HepG2 (cell line): ENCODE data around the gene IP6K1. TPM values are rescaled to one million over a fixed set of nuclear protein-coding genes. Genes with fewer than 3 reads are reported as not detected.
"Not testable (repeated sequence)": the region's sequence is repeated elsewhere in the genome, so short reads cannot be mapped to it uniquely, and the experiment has no call there.

Source experiments
- ATAC-seq: fragments of 200-7000 bp; cut with Tn5 transposase; 3 replicates; pipeline ENCODE4 v1.9.1; 2020; ENCODE audit warnings: mild to moderate bottlenecking, moderate library complexity
- BruUV-seq: library from RNA; stranded (reverse); fragments of 400-500 nt; replicated peaks from 2 replicates; lab custom pipeline; 2021; lab: Mats Ljungman, UMichigan
- CTCF ChIA-PET: fragments of 300-600 bp; formaldehyde crosslinking; extraction: SDS; loops from one replicate; lab custom pipeline; 2021; ENCODE audit warnings: low total read pairs, inconsistent platforms, low intra/inter-chr PET ratio; lab: Yijun Ruan, JAX
- POLR2A ChIA-PET: fragments of 350-600 bp; sonication (Branson Sonifier 250); formaldehyde crosslinking; loops from one replicate; lab custom pipeline; 2020; ENCODE audit warnings: antibody characterized with exemption, inconsistent platforms; lab: Yijun Ruan, JAX
- DNase-seq: peaks from one replicate; pipeline ENCODE4 v3.0.0-alpha.2; 2015; ENCODE audit warnings: low spot score
- FAIRE-seq: peaks from 3 replicates; lab custom pipeline; 2011; peaks lifted over from hg19 to GRCh38; lab: Jason Lieb, UNC
- H2AFZ ChIP-seq: one replicate; pipeline ENCODE4 v1.6.1; 2011; ENCODE audit warnings: low read length, inconsistent platforms
- H3K27ac ChIP-seq: fragments of 300-600 bp; 3 replicates; pipeline ENCODE4 v1.8.0; 2011; ENCODE audit warnings: mixed run types, mild to moderate bottlenecking, mixed read lengths, low read length, inconsistent platforms; ENCODE audit not compliant: insufficient read depth; ENCODE audit errors: extremely low read length
- H3K27me3 ChIP-seq, 2 experiments: fragments of 200-600 bp in 1 of 2; 2 replicates in 1 of 2; 3 replicates in 1 of 2; pipeline versions ENCODE4 v1.6.0 to v1.8.0; 2011; ENCODE audit warnings: low read length in 2 of 2, mild to moderate bottlenecking in 2 of 2, moderate library complexity in 2 of 2, inconsistent platforms in 1 of 2; ENCODE audit not compliant: insufficient read depth in 2 of 2, control insufficient read depth in 1 of 2
- H3K36me3 ChIP-seq, 2 experiments: fragments of 200-600 bp in 1 of 2; replicated peaks in 1 of 2; 2 replicates in 1 of 2; 3 replicates in 1 of 2; pipeline versions ENCODE4 v1.5.1 to v1.8.0; 2011; ENCODE audit warnings: low read length in 2 of 2, inconsistent platforms in 1 of 2; ENCODE audit not compliant: insufficient read depth in 2 of 2, control insufficient read depth in 1 of 2
- H3K4me1 ChIP-seq: 2 replicates; pipeline ENCODE4 v1.5.1; 2012; ENCODE audit warnings: low read length, inconsistent platforms; ENCODE audit not compliant: insufficient read depth
- H3K4me2 ChIP-seq: 2 replicates; pipeline ENCODE4 v1.6.0; 2011; ENCODE audit warnings: low read depth, low read length, inconsistent platforms
- H3K4me3 ChIP-seq, 3 experiments: fragments of 200-600 bp in 1 of 3; sonication (generic), shearing (Covaris generic) in 1 of 3; replicated peaks in 1 of 3; 2 replicates each; pipeline ENCODE4 v1.5.1; 2011 to 2016; ENCODE audit warnings: low read length in 3 of 3, inconsistent platforms in 2 of 3, low read depth in 2 of 3, mild to moderate bottlenecking in 2 of 3, control low read depth in 1 of 3, mixed read lengths in 1 of 3; ENCODE audit not compliant: insufficient read depth in 1 of 3
- H3K79me2 ChIP-seq: one replicate; pipeline ENCODE4 v1.6.1; 2011; ENCODE audit warnings: low read length, inconsistent platforms; ENCODE audit not compliant: insufficient read depth
- H3K9ac ChIP-seq: 2 replicates; pipeline ENCODE4 v1.6.0; 2011; ENCODE audit warnings: mild to moderate bottlenecking, low read depth, low read length, inconsistent platforms; ENCODE audit not compliant: insufficient read depth
- H3K9me3 ChIP-seq: 2 replicates; pipeline ENCODE4 v1.5.1; 2012; ENCODE audit warnings: mild to moderate bottlenecking, low read length
- H4K20me1 ChIP-seq: 2 replicates; pipeline ENCODE4 v1.6.0; 2011; ENCODE audit warnings: inconsistent platforms, mild to moderate bottlenecking, low read length, moderate library complexity; ENCODE audit not compliant: insufficient read depth
- HNF4A ChIP-seq: sonication (generic); formaldehyde crosslinking; IDR thresholded peaks from 2 replicates; pipeline ENCODE4 v1.4.0; 2020; ENCODE audit warnings: missing genetic modification reagents
- NR2F6 ChIP-seq, 2 experiments: IDR thresholded peaks; 2 replicates each; pipeline ENCODE4 v1.6.1; 2016; ENCODE audit warnings: antibody characterized with exemption in 1 of 2, mild to moderate bottlenecking in 1 of 2
- POLR2A ChIP-seq, 2 experiments: IDR thresholded peaks; 2 replicates each; pipeline ENCODE4 v1.6.1; 2011; ENCODE audit warnings: low read depth in 2 of 2, low read length in 2 of 2, mild to moderate bottlenecking in 1 of 2, moderate library complexity in 1 of 2; ENCODE audit not compliant: insufficient read depth in 1 of 2
- RBFOX2 ChIP-seq: fragments of 200-400 bp; formaldehyde crosslinking; IDR thresholded peaks from 2 replicates; pipeline ENCODE4 v1.6.1; 2017; ENCODE audit warnings: low read depth, mild to moderate bottlenecking, low read length
- TRIM24 ChIP-seq: sonication (generic); formaldehyde crosslinking; IDR thresholded peaks from 2 replicates; pipeline ENCODE4 v1.8.0; 2022; ENCODE audit warnings: mild to moderate bottlenecking, missing genetic modification reagents
- ZNF451 ChIP-seq: sonication (generic); formaldehyde crosslinking; IDR thresholded peaks from 2 replicates; pipeline ENCODE4 v1.5.0; 2020; ENCODE audit warnings: mild to moderate bottlenecking, missing genetic modification reagents
- WGBS: methylation state at CpG from one replicate; pipeline ENCODE4 v1.1.6; 2017; ENCODE audit warnings: low lambda C conversion rate; 5-methylcytosine and 5-hydroxymethylcytosine counted together
- in situ Hi-C: cut with HindIII; loops from 2 replicates; pipeline ENCODE4 v1.10.0; 2017; ENCODE audit warnings: low pct_unique_long_range_greater_than_20kb; ENCODE audit not compliant: extremely low pct_ligation_motif_present
- intact Hi-C: fragments of 100-400 bp; cut with micrococcal nuclease; formaldehyde crosslinking; loops from one replicate; pipeline ENCODE4 v1.10.0; 2022; ENCODE audit not compliant: unreplicated experiment
- polyA plus RNA-seq, 8 experiments: library from polyadenylated mRNA; depleted of rRNA in 3 of 8; stranded (reverse) in 7 of 8; unstranded in 1 of 8; fragments of >200 nt; fragmentation: Illumina TruSeq in 4 of 8; extraction: Trizol in 4 of 8; gene quantifications; 2 replicates each; pipeline versions ENCODE4 v1.2.1 to v1.2.3, GENCODE V29; 2011 to 2016; ENCODE audit warnings: low read depth in 4 of 8, missing spikeins in 1 of 8, mixed read lengths in 1 of 8; ENCODE audit not compliant: insufficient read depth in 1 of 8
- total RNA-seq, 5 experiments: library from RNA; depleted of rRNA; stranded (reverse); fragments of >200 nt; fragmentation: Illumina TruSeq; extraction: Trizol; gene quantifications; 2 replicates each; pipeline ENCODE4 v1.2.3, GENCODE V29; 2016; ENCODE audit warnings: low read depth in 1 of 5
- TF ChIP-seq, protein P1 (sequence below): sonication (generic); formaldehyde crosslinking; IDR thresholded peaks from 2 replicates; pipeline ENCODE4 v1.5.0; 2020; ENCODE audit warnings: mild to moderate bottlenecking, missing genetic modification reagents, moderate library complexity

The IP6K1 gene
- total and polyA plus RNA-seq, 2 of the 13 experiments (the other 11 are each of a cell fraction or from before 2014, with no cell fraction given): 17.7 to 29.7 TPM

GRCh38 chr3:49684453-49684852 is 101.9 kb downstream of the IP6K1 start (continued):
- TF ChIP-seq, protein P1, sequence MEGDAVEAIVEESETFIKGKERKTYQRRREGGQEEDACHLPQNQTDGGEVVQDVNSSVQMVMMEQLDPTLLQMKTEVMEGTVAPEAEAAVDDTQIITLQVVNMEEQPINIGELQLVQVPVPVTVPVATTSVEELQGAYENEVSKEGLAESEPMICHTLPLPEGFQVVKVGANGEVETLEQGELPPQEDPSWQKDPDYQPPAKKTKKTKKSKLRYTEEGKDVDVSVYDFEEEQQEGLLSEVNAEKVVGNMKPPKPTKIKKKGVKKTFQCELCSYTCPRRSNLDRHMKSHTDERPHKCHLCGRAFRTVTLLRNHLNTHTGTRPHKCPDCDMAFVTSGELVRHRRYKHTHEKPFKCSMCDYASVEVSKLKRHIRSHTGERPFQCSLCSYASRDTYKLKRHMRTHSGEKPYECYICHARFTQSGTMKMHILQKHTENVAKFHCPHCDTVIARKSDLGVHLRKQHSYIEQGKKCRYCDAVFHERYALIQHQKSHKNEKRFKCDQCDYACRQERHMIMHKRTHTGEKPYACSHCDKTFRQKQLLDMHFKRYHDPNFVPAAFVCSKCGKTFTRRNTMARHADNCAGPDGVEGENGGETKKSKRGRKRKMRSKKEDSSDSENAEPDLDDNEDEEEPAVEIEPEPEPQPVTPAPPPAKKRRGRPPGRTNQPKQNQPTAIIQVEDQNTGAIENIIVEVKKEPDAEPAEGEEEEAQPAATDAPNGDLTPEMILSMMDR: peak; percentile 50
- TF ChIP-seq NR2F6 (IDR thresholded peaks at IDR 0.05): not testable (repeated sequence)
- peak; percentile 19; the same call in 1 of the 2 replicates for TF ChIP-seq NR2F6 (CRISPR knock-in tag; IDR thresholded peaks at IDR 0.05)
- peak in 1 of 2 experiments; percentile 27; a peak in 1 of 4 replicates for TF ChIP-seq POLR2A (IDR thresholded peaks at IDR 0.05; ENCODE audit: insufficient read depth in 1 of 2, low read depth in 2 of 2, low read length in 2 of 2)
- TF ChIP-seq ZNF451 (CRISPR knock-in tag): 0 out of 2 replicates have a peak, but pooled peaks have one; percentile 34
- TF ChIP-seq HNF4A (CRISPR knock-in tag): peak; percentile 66

DNA sequence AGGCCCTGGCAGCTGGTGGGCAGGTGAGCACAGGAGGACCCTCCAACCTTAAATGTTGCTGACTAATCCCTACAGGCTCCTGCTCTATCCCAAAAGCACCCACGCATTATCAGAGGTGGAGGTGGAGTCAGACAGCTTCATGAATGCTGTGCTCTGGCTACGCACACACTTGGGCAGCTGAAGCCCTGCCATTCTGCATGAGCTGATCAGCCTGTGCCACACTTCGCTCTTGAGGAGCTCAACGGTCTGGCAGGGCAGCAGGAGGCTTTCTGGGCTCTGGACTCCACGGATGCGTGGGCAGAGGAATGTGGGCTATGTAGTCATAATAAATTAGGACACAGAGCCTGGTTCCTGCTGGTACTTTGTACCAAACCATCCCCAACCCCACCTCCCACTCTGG is 103.2 kb downstream of the IP6K1 start:
- ChIA-PET POLR2A (interaction anchor here (1.5 kb wide), 1 partner anchor 143 kb away, joined by 7 read pairs; no protein-coding TSS in a partner anchor), CTCF (no interaction called here)
- intact Hi-C loops (no loop called here), in situ Hi-C loops (no loop called here)
- Histone ChIP-seq H3K4me1 (peaks cover 34% of the 10 kb centered on the region), H3K4me3 (no peak overlapping the region), H3K79me2 (peaks cover 11% of the 10 kb centered on the region), H3K27me3 (no peaks in the 10 kb centered on the region; a peak in 1 of 5 replicates), H3K27ac (peak overlapping the region; percentile 36), H3K9me3 (no peaks in the 10 kb centered on the region), H4K20me1 (peaks cover 3% of the 10 kb centered on the region; the same call in 1 of the 2 replicates), H3K9ac (no peak overlapping the region), H3K4me2 (no peak overlapping the region), H3K36me3 (peaks cover 35 to 57% of the 10 kb centered on the region in 2 experiments), H2AFZ (no peak overlapping the region)
- 98% methylated on average over 6 of the region's 6 CpGs for WGBS
- ATAC-seq (no peak), DNase-seq (no peak), FAIRE-seq (no peak)
- TF ChIP-seq RBFOX2 (peak; percentile 5; the same call in 1 of the 2 replicates), TRIM24 (CRISPR knock-in tag) (no peak)
- BruUV-seq: TSS peak; percentile 8
